Activated naive CD8-positive, alpha-beta T cell treated with anti-CD3 and anti-CD28 coated beads for 36 hours (primary cell): ENCODE measurements around the gene LGR4. TPM values are rescaled to one million over a fixed set of nuclear protein-coding genes. Genes with fewer than 3 reads are reported as not detected.

Experiments
- DNase-seq: peaks from one replicate; pipeline ENCODE4 v3.0.0; 2021
- H3K27ac Mint-ChIP-seq: one replicate; pipeline ENCODE4 v1.8.0; 2022; ENCODE audit warnings: mild to moderate bottlenecking, moderate library complexity, mixed read lengths
- H3K27me3 Mint-ChIP-seq: one replicate; pipeline ENCODE4 v1.8.0; 2022; ENCODE audit warnings: mild to moderate bottlenecking, mixed read lengths
- H3K36me3 Mint-ChIP-seq: one replicate; pipeline ENCODE4 v1.8.0; 2021; ENCODE audit warnings: mild to moderate bottlenecking, mixed read lengths
- H3K4me1 Mint-ChIP-seq: one replicate; pipeline ENCODE4 v1.8.0; 2021; ENCODE audit warnings: mixed read lengths
- H3K4me3 Mint-ChIP-seq: one replicate; pipeline ENCODE4 v1.8.0; 2022; ENCODE audit warnings: mild to moderate bottlenecking, moderate library complexity, mixed read lengths
- H3K9me3 Mint-ChIP-seq: one replicate; pipeline ENCODE4 v1.8.0; 2022; ENCODE audit warnings: mixed read lengths
- total RNA-seq, 2 experiments: library from RNA; stranded (reverse); gene quantifications; one replicate each; pipeline ENCODE4 v1.2.3, GENCODE V29; 2021

Gene LGR4
- total RNA-seq, 2 experiments from 2014 or later = 0.06 to 0.08 TPM

DNA sequence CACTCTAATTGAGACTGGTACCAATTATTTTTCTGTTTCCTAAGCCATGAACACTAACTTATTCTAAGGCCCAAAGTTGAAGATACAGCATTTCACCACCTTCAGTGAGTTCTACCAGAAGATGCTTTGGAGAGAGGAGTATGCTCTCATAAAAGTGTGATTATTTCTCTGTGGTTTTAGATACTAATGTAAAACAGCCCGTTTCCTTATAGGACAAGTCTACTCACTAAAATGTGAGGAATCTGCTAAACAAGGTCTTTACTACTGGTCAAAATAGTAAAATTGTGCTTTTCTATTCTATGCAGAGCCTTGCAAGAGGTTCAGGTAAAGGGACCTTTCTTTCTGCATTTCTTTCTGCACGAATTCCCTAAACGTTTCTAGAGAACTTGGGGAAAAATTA is 2.4 kb downstream of the LGR4 start:
- no peaks in the 10 kb centered on the region for H3K9me3 Mint-ChIP-seq
- no peak overlapping the region for H3K27ac Mint-ChIP-seq
- no peak overlapping the region for H3K4me3 Mint-ChIP-seq
- peaks cover 10% of the 10 kb centered on the region for H3K4me1 Mint-ChIP-seq
- H3K27me3 Mint-ChIP-seq = peaks cover 44% of the 10 kb centered on the region
- DNase-seq = no peak
- no peaks in the 10 kb centered on the region for H3K36me3 Mint-ChIP-seq

DNA sequence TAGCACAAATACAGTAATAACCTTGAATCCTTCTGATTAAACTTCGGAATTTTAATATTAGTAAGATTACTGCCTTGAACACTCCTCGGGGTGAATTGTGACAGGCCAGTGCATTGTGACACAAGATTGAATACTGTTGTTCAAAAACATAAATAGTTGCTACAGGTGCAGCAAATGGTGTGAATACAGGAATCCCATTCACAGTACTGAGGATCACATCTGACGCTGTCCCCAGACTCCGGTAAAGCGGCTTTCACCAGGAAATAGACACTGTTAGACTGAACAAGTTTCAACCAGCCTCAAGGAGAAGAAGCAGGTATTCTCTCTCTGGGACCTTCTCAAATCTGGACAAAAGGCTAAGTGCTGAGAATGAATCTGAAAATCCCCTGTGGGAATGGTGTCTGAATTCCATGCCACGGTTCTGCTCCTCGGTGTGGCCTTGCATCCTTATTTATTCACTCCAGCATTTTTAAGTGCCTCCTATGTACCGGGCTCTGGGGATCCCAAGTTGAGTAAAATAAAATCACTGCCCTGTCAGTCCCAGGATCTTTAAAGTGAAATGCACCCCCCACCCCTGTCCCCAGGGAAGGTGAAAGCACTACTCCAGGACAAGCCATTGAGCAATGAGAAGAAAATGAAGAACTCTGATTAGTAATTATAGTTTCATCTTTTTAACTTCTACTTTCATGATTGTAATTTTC is 3.4 kb downstream of the LGR4 start:
- H3K4me1 Mint-ChIP-seq = peaks cover 10% of the 10 kb centered on the region
- no peak overlapping the region for H3K27ac Mint-ChIP-seq
- H3K27me3 Mint-ChIP-seq = peaks cover 40% of the 10 kb centered on the region
- DNase-seq = no peak
- no peaks in the 10 kb centered on the region for H3K9me3 Mint-ChIP-seq
- H3K36me3 Mint-ChIP-seq = no peaks in the 10 kb centered on the region
- no peak overlapping the region for H3K4me3 Mint-ChIP-seq

DNA sequence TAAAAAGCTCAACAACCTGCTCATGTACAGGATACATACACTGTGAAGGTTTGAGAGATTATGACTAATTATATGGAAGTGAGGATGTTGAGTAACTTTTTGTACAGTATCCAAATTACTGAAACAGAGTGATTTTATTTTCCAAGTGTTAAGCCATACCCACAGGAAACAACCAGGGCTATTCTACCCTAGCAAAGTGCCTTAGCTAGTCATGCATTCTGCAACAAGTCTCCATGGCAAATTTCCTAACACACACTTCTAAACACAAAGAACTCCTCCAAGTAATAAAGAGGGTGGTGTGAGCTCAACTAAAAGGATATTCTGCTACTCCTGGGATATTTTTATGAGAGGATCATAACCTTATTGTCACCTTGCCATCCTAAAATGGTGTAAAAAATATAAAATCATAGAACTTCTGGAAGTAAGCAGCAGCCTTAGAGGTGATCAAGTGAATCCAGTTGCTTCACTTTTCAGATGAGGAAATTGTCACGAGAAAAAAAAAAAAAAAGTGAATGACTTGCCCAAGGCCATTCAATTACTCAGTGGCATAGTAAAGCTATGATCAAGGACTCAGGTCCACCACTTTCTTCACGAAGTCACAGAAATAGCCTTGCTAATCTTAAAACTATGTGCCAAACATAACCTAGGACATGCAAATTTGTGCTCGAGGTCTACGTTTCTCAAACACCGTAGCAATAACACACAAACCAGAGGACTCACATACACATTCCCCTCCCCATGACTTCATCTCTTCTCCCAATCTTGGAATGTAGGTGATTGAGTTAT is 4.2 kb downstream of the LGR4 start:
- H3K4me3 Mint-ChIP-seq = no peak overlapping the region
- DNase-seq = no peak
- no peak overlapping the region for H3K27ac Mint-ChIP-seq
- H3K36me3 Mint-ChIP-seq = no peaks in the 10 kb centered on the region
- H3K4me1 Mint-ChIP-seq = peaks cover 10% of the 10 kb centered on the region
- H3K27me3 Mint-ChIP-seq = peaks cover 40% of the 10 kb centered on the region
- no peaks in the 10 kb centered on the region for H3K9me3 Mint-ChIP-seq

DNA sequence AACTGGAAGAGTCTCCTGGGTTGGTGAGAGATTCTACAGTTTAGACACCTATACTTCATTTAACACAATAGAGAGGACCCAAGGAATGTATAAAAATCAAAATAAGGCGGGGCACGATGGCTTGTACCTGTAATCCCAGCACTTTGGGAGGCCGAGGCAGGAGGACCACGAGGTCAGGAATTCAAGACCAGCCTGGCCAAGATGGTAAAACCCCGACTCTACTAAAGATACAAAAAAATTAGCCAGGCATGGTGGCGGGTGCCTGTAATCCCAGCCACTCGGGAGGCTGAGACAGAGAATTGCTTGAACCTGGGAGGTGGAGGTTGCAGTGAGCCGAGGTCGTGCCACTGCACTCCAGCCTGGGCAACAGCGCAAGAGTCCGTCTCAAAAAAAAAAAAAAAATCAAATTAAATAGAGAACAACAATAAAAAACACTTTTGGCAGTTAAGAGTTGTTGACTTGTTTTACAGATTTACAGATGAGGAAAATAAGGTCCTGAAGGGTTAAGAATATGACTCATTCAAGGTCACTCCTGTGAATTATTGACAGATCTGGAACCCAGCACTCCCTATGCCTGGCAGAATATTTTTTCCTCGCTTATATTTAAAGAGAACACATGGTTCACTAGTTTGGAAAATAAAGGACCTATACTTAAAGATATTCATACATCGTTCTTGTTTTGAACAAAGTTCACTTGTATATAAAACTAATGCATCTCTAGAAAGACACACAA is 5.2 kb downstream of the LGR4 start:
- H3K27ac Mint-ChIP-seq = no peak overlapping the region
- H3K36me3 Mint-ChIP-seq = no peaks in the 10 kb centered on the region
- peaks cover 32% of the 10 kb centered on the region for H3K27me3 Mint-ChIP-seq
- DNase-seq = no peak
- no peaks in the 10 kb centered on the region for H3K9me3 Mint-ChIP-seq
- H3K4me1 Mint-ChIP-seq = peaks cover 2% of the 10 kb centered on the region
- H3K4me3 Mint-ChIP-seq = no peak overlapping the region

DNA sequence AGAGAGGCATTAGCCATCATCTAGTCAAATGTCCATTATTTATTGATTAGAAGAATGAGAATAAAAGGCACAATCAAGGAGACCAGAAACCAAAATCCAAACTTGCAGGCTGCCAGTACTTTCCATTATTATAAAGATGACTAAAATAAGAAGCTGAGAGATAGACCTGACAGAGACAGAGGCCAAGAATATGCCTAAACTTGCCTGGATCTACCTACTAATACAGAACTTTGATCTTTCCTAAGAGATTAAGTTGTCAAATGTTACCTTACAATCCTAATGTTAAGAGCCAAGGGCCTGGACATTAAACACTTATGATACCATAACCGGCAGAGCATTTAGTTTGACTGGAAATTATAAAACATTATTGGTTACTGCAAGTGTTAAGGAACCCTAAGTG is 6.2 kb downstream of the LGR4 start:
- Mint-ChIP-seq H3K4me1 (peaks cover 2% of the 10 kb centered on the region), H3K4me3 (no peak overlapping the region), H3K27me3 (peaks cover 30% of the 10 kb centered on the region), H3K27ac (no peak overlapping the region), H3K36me3 (no peaks in the 10 kb centered on the region), H3K9me3 (no peaks in the 10 kb centered on the region)
- no peak for DNase-seq

DNA sequence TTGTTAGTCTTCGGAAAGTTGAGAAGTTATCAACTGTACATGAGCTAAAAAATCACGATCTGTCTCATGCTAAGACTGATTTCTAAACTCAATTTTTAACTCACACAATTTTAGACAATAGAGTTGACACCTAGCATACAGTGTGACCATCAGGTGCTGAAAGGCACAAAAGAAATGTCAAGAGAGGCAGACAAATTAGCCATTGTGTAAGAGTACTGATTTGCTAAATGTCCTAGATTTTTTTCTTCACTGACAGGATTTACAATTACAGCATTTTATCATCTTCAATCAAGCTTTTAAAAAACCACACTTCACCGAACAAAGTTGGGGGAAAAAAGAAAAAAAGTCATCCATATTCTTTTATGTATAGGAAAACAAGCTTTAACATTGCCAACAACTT is 7.0 kb downstream of the LGR4 start:
- Mint-ChIP-seq H3K27ac (no peak overlapping the region), H3K27me3 (peaks cover 25% of the 10 kb centered on the region), H3K4me3 (no peak overlapping the region), H3K36me3 (no peaks in the 10 kb centered on the region), H3K9me3 (no peaks in the 10 kb centered on the region), H3K4me1 (peaks cover 2% of the 10 kb centered on the region)
- no peak for DNase-seq

DNA sequence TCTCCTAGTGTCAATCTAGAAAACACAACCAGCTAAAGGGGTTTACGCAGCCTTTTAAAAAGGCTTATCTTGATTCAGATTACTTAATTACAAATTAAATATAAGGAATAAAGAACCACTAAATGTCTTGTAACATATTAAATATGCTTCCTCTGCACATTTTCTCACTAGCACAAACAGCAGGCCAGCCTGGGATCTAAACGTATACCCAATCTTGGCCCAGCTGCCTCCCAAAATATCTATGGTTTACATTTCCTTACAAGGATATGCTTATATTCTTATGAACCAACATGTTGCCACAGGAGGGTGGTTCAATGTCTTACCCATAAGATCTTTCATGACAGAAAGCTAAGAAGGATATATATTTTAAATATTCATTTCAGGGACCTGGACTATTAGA is 7.7 kb downstream of the LGR4 start:
- no peak overlapping the region for H3K4me3 Mint-ChIP-seq
- peaks cover 21% of the 10 kb centered on the region for H3K27me3 Mint-ChIP-seq
- no peak for DNase-seq
- H3K36me3 Mint-ChIP-seq = no peaks in the 10 kb centered on the region
- H3K27ac Mint-ChIP-seq = no peak overlapping the region
- no peaks in the 10 kb centered on the region for H3K9me3 Mint-ChIP-seq
- H3K4me1 Mint-ChIP-seq = no peaks in the 10 kb centered on the region

DNA sequence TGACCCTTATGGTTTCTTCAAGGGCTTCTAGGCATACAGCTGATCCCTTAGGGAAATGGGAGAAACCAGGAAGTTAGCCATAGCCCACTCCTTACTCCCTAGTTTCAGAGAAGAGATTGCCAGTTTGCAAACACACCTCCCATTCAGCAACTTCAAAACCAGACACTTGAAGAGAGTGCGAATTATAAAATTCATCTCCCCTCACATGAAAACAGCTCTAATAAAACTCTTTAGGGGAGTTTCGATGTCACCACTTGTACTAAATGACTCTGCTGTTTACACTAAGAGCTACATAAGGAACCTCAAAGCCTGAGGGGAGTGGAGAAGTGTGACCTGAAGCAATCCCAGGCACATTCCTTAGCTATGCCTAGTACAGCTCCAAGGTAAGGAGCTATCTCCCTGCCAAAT is 8.3 kb downstream of the LGR4 start:
- Mint-ChIP-seq H3K4me3 (no peak overlapping the region), H3K4me1 (no peaks in the 10 kb centered on the region)
- no peak for DNase-seq

DNA sequence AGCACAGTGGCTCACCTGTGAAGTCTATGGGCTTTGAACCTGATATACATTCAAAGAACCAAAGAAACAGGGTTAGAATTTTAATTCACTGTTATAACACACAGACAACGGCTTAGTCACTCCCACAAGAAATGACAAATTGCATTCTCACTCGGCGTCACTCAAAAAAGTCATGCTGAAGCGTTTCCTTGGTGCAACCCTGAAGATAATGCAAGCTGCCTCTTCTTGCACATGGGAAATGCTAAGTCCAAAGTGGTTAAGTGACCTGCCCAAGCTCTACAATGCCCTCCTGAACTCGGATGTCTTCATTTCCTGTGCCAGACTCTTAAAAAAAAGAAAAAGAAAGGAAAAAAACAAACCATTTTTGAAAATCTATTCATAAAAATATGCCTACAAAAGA is 10.0 kb downstream of the LGR4 start:
- Mint-ChIP-seq H3K27ac (no peak overlapping the region), H3K27me3 (peaks cover 6% of the 10 kb centered on the region), H3K4me3 (no peak overlapping the region), H3K36me3 (no peaks in the 10 kb centered on the region), H3K4me1 (no peaks in the 10 kb centered on the region), H3K9me3 (no peaks in the 10 kb centered on the region)
- no peak for DNase-seq

More for the DNA sequence above, 8.3 kb downstream of the LGR4 start:
- H3K27ac Mint-ChIP-seq = no peak overlapping the region
- peaks cover 17% of the 10 kb centered on the region for H3K27me3 Mint-ChIP-seq
- H3K9me3 Mint-ChIP-seq = no peaks in the 10 kb centered on the region
- H3K36me3 Mint-ChIP-seq = no peaks in the 10 kb centered on the region

DNA sequence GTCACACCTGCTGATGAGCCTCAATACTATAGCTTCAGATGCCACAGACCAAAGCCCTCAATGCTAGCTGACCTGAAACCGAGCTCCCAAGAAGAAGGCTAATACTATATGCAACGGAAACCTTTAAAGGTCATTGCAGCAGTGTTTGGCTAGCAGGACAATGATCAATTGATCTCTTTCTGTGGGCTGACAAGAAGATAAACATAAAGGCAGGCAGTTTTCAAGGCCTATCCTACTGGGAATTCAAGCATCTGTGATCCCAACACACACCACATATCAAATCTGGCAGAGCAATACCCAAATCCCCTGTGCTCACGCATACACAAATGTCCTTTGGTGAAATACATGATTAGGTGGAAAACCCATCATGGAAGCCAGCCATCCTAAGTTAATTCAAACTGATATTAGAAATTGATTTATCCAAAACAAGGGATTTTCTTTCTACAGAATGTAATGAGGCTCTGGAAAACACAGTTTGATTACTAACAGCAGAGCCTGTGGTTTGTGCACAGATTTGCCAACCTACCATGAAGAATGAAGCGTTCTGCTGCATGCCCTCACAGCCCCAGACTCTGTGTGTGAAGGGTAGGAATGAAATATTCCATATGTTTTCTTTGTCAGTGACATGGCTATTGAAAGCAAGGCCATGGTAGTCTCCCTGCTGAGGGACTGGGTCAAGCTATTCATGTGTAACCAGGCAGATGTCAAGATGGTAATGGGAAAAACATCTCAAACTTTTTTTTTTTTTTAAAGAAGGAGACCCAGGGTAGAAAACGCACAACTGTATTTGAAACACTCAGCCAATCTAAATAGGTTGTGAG is 12.2 kb downstream of the LGR4 start:
- peaks cover 9% of the 10 kb centered on the region for H3K27me3 Mint-ChIP-seq
- DNase-seq = no peak
- H3K36me3 Mint-ChIP-seq = no peaks in the 10 kb centered on the region

DNA sequence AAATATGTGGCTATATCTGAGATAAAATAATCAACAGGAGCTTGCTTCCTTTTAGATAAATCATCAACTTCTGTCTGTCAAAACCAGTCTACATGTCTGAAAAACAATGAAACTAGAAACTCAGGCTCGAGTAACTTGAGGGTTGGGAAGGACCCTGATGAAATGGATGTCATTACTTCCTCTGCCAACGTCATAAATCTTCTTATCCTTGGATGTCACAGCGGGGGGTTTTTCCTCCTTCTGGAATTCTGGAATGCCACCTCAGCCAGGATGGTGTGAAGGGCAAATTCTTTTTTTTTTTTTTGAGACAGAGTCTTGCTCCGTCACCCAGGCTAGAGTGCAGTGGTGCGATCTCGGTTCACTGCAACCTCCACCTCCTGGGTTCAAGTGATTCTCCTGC is 13.4 kb downstream of the LGR4 start:
- H3K36me3 Mint-ChIP-seq = no peaks in the 10 kb centered on the region
- no peak overlapping the region for H3K4me3 Mint-ChIP-seq
- no peak for DNase-seq
- no peak overlapping the region for H3K27ac Mint-ChIP-seq
- peaks cover 9% of the 10 kb centered on the region for H3K27me3 Mint-ChIP-seq
- no peaks in the 10 kb centered on the region for H3K9me3 Mint-ChIP-seq
- H3K4me1 Mint-ChIP-seq = no peaks in the 10 kb centered on the region

More for the DNA sequence above, 12.2 kb downstream of the LGR4 start:
- Mint-ChIP-seq H3K4me3 (no peak overlapping the region), H3K4me1 (no peaks in the 10 kb centered on the region), H3K27ac (no peak overlapping the region), H3K9me3 (no peaks in the 10 kb centered on the region)

DNA sequence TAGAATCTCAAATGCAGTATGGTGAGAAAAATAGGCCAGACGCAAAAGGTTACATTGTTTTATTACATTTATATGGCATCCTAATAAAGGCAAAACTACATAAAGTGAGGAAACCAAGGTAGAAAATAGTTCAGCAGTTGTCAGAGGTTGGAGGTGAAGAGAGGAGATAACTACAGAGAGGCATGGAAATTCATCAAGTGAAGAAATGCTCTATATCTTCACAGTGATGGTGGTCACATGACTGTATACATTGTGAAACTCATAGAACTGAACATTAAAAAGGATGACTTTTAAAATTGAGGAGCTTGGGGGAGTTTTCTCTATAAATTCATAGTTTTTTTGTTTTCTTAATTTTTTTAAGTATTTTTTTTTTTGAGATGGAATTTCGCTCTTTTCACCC is 14.4 kb downstream of the LGR4 start:
- H3K9me3 Mint-ChIP-seq = peaks cover 2% of the 10 kb centered on the region
- no peak overlapping the region for H3K27ac Mint-ChIP-seq
- DNase-seq = no peak
- no peaks in the 10 kb centered on the region for H3K36me3 Mint-ChIP-seq
- H3K4me1 Mint-ChIP-seq = no peaks in the 10 kb centered on the region
- peaks cover 5% of the 10 kb centered on the region for H3K27me3 Mint-ChIP-seq
- H3K4me3 Mint-ChIP-seq = no peak overlapping the region

DNA sequence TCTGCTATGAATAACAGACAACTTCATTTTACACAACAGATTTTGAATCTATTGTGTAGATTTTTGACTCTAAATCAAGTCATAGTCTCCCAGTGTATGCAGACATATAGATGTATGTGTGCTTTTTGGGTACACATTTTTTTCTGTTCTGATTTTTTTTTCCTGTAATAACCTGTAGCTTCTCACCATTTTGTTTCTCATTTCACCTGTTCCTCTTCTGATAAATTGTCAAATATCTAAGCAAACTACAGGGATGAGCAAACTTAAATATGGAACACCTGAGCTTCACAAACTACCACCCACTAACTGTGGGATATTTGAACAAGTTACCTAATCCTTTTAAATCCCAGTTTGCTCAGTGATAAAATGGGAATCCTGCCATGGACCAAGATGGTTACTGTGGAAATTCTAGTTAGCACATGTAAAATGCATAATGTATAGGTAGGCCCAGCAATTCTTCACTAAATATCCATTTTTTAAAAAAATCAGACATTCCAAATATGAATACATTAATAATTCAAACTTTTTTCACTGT is 15.7 kb downstream of the LGR4 start:
- Mint-ChIP-seq H3K4me3 (no peak overlapping the region), H3K27ac (no peak overlapping the region), H3K4me1 (no peaks in the 10 kb centered on the region)

DNA sequence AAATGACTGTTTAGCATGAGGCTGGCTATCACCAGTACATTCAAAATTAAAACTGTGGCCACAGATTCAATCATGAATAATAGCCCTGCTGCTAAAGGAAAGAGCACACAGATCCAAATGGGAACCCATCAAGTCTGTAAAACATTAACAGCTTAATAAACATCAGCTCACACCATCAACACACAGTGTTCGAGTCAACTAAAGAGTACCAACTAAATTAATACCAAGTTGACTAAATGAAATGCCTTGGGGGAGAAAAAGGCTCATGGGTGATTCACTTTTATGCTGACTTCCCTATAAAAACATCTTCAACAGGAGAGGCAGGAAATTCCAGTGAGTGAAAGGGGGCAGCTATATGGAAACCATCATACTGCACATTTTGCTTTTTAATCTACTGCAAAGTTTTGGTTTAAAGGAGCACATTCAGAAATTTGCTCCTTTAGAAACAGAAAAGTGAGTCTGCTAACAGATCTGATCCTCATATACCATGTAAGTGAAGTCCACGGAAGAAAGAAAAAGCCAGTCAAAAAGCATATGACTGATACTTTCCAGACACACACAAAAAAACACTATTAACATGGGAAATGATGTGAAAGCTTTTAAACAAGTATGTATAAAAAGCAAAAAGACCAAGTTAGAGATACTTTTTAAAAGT is 16.3 kb downstream of the LGR4 start:
- Mint-ChIP-seq H3K9me3 (peaks cover 2% of the 10 kb centered on the region), H3K27ac (no peak overlapping the region), H3K4me1 (no peaks in the 10 kb centered on the region), H3K36me3 (no peaks in the 10 kb centered on the region), H3K4me3 (no peak overlapping the region), H3K27me3 (peaks cover 3% of the 10 kb centered on the region)
- no peak for DNase-seq

More for the DNA sequence above, 15.7 kb downstream of the LGR4 start:
- H3K36me3 Mint-ChIP-seq = no peaks in the 10 kb centered on the region
- peaks cover 2% of the 10 kb centered on the region for H3K9me3 Mint-ChIP-seq
- peaks cover 3% of the 10 kb centered on the region for H3K27me3 Mint-ChIP-seq
- no peak for DNase-seq
